ENCODE data around the gene NRXN2. TPM values are rescaled to one million over a fixed set of nuclear protein-coding genes. Genes with fewer than 3 reads are reported as not detected.

The NRXN2 gene
- total RNA-seq, 1 donor from 2014 or later, result not detected

GRCh38 chr11:64633555-64634159 is 89.3 kb downstream of the NRXN2 start:
- Histone ChIP-seq H3K36me3 (ENCODE audit: control insufficient read depth, insufficient read depth, low read length) (no peaks in the 10 kb centered on the region), H3K27me3 (ENCODE audit: control insufficient read depth, insufficient read depth, low read length) (peaks cover 15% of the 10 kb centered on the region), H3K4me3 (ENCODE audit: low read depth, low read length) (no peak overlapping the region)
- TF ChIP-seq CTCF (IDR thresholded peaks at IDR 0.05; ENCODE audit: insufficient read depth, low read length, severe bottlenecking), result no peak
- no peak for DNase-seq (ENCODE audit: low read depth)
- FAIRE-seq, result no peak

GRCh38 chr11:64632654-64633053 is 90.3 kb downstream of the NRXN2 start:
- Histone ChIP-seq H3K4me3 (ENCODE audit: low read depth, low read length) (no peak overlapping the region), H3K27me3 (ENCODE audit: control insufficient read depth, insufficient read depth, low read length) (peaks cover 15% of the 10 kb centered on the region), H3K36me3 (ENCODE audit: control insufficient read depth, insufficient read depth, low read length) (no peaks in the 10 kb centered on the region)
- TF ChIP-seq CTCF (IDR thresholded peaks at IDR 0.05; ENCODE audit: insufficient read depth, low read length, severe bottlenecking), result no peak
- DNase-seq (ENCODE audit: low read depth), result no peak
- FAIRE-seq, result no peak

- DNase-seq (ENCODE audit: low read depth) (no peak), FAIRE-seq (no peak)
- Histone ChIP-seq H3K4me3 (ENCODE audit: low read depth, low read length) (no peak overlapping the region), H3K27me3 (ENCODE audit: control insufficient read depth, insufficient read depth, low read length) (peaks cover 14% of the 10 kb centered on the region), H3K36me3 (ENCODE audit: control insufficient read depth, insufficient read depth, low read length) (no peaks in the 10 kb centered on the region)
- TF ChIP-seq CTCF (IDR thresholded peaks at IDR 0.05; ENCODE audit: insufficient read depth, low read length, severe bottlenecking), result no peak
Measured at GRCh38 chr11:64632237-64632636, 90.8 kb downstream of the NRXN2 start.

GRCh38 chr11:64631675-64632074 is 91.3 kb downstream of the NRXN2 start:
- FAIRE-seq (no peak), DNase-seq (ENCODE audit: low read depth) (no peak)
- Histone ChIP-seq H3K4me3 (ENCODE audit: low read depth, low read length) (no peak overlapping the region), H3K27me3 (ENCODE audit: control insufficient read depth, insufficient read depth, low read length) (peaks cover 10% of the 10 kb centered on the region), H3K36me3 (ENCODE audit: control insufficient read depth, insufficient read depth, low read length) (no peaks in the 10 kb centered on the region)
- no peak for TF ChIP-seq CTCF (IDR thresholded peaks at IDR 0.05; ENCODE audit: insufficient read depth, low read length, severe bottlenecking)

- FAIRE-seq (no peak), DNase-seq (ENCODE audit: low read depth) (no peak)
- no peaks in the 10 kb centered on the region for H3K36me3 ChIP-seq (ENCODE audit: control insufficient read depth, insufficient read depth, low read length)
- H3K4me3 ChIP-seq (ENCODE audit: low read depth, low read length), result no peak overlapping the region
- no peak for TF ChIP-seq CTCF (IDR thresholded peaks at IDR 0.05; ENCODE audit: insufficient read depth, low read length, severe bottlenecking)
- peaks cover 10% of the 10 kb centered on the region for H3K27me3 ChIP-seq (ENCODE audit: control insufficient read depth, insufficient read depth, low read length)
Measured at GRCh38 chr11:64629796-64630562, 93.0 kb downstream of the NRXN2 start.

Measured in bronchial epithelial cell (primary cell).